HFF-Myc (cell line): Measurements from ENCODE around the gene WDR33.

Source experiments
- DNase-seq: peaks from one replicate; pipeline ENCODE4 v3.0.0-alpha.2; 2011; ENCODE audit warnings: low read depth; ENCODE audit errors: extremely low read depth
- H3K4me3 ChIP-seq: replicated peaks from 2 replicates; pipeline ENCODE4 v1.5.1; 2011; ENCODE audit warnings: low read depth, mild to moderate bottlenecking, control low read depth, low read length
- CTCF ChIP-seq: IDR thresholded peaks from 2 replicates; pipeline ENCODE4 v1.5.1; 2012; ENCODE audit warnings: mild to moderate bottlenecking, low read depth, low read length, control low read depth; ENCODE audit errors: missing control alignments

The WDR33 gene

DNA sequence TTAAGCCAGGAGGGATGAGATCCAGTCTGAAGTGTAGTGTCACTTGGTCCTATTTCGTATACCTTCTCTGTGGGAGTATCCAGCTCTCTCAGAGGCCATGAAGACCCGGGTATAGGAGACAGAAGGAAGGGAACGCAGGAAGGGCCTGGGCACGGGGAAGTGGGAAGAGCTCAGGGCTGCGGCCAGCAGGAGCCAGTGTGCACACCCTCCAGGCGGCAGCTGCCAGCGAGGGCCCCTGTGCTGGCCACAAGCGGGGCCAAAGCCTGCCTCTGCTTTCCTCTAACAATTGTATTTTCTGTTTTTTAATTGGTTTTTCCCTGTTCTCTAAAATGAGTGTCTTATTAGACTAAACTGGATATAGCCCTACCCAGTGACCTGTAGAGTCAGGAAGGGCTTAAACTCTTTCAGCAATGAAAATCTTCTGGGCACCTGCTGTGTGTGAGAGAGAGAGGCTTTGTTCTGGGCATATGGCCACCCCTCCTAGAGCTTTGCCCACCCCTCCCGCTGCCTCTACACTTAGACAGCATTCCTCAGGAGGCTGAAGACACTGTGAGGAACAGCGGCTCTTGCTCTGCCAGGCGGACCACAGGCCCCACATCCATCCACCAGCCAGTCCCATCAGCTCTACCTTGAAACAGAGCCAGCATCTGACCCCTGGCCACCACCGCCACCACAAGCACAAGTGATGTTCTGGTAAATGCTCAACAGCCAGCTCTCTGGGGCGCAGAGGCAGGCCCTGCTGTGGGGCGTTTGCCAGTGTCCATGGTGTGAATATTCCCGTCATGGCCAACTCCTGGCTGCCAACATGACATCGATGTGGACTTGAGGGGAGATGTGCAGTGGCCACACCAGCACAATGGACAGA, 155.5 kb downstream of the WDR33 start:
- no peak overlapping the region for H3K4me3 ChIP-seq
- TF ChIP-seq CTCF, result no peak
- DNase-seq, result no peak

GRCh38 chr2:127654838-127655175, 156.2 kb downstream of the WDR33 start:
- no peak overlapping the region for H3K4me3 ChIP-seq
- DNase-seq, result no peak
- no peak for TF ChIP-seq CTCF

- DNase-seq, result no peak
- H3K4me3 ChIP-seq, result no peak overlapping the region
- TF ChIP-seq CTCF, result no peak
Observed at GRCh38 chr2:127654084-127654837, 156.7 kb downstream of the WDR33 start.

DNA sequence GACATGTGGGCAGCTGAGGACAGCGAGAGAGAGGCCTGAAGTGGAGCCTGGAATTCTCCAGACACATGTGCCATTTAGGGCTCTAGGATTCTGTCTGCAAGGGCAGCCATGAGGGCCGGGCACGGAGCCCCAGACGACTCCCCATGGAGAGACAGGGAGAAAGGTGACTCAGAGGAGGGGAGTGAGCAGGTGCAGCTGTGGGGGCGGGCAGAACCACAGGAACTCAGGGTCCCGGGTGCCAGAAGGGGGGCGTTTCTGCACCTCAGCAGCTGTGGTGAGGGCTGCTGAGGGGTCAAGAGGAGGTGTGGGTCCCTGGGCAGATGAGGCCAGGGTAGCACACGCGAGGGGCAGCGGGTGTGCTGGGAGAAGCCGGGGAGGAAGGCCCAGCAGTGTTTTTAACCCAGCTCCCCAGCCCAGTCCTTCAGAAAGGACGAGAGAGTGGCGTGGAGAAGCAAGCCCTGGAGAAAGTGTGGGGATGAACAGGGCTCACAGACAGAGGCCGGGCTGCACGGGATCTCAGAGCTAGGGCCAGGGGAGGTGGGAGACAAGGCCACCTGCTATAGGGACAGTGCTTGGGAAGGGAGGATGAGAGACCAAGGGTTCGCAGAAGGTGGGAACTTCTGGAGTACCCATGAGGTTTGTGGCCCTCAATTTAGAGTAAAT, 157.4 kb downstream of the WDR33 start:
- no peak for DNase-seq
- H3K4me3 ChIP-seq, result no peak overlapping the region
- TF ChIP-seq CTCF, result no peak

DNA sequence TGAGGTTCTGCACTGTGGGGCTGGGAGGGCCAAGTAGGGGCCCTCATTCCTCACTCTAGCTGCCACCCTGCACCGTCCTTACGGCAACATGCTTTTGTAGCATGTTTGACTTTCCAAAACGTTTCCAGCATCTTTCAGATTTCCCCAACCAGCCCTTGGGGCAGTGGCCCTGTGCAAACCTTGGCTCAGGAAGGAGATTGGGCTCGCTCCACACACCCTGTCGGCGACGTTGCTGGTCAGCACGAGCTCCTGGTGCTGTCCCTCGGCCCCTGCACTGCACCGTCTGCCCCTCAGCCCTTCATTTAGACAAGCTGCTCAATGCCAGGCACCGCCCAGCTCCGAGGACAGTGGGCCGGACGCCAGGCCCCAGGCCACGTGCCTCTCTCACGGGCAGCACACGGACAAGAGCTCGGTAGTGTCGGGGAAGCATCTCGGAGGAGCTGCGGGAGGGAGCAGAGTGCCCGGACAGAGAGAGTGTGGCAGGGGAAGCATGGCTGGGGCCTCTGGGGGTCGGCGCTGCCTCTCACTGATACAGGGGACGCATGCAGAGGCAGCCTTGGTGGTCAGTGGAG, 158.1 kb downstream of the WDR33 start:
- no peak for DNase-seq
- no peak overlapping the region for H3K4me3 ChIP-seq
- no peak for TF ChIP-seq CTCF

GRCh38 chr2:127651971-127652550, 158.9 kb downstream of the WDR33 start:
- no peak overlapping the region for H3K4me3 ChIP-seq
- TF ChIP-seq CTCF, result no peak
- no peak for DNase-seq
